ENCODE measurements around the gene HSPA12B.
A peak's percentile ranks its signal among the peaks of the same experiment; 100 is the strongest.

HSPA12B gene

DNA sequence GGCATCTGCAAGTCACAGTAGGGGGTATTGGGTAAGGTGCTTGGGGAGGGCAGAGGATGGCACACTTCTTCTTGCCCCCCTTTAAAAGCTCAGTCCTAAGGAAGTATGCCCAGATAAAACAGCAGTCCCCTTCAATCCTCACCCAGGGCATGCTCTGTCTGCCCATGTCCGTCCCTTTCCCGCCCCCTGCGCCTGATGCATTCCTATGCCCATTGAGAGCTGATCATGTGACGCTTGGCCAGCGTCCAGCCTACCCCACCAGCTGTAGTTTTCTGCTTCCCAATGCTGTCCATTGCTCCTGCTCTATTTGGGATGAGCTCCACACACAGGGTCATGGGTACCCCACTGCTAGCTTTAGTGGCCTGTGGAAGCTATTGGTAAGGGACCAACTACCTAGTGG lies 28.4 kb upstream of the HSPA12B start:
- DNase-seq (ENCODE audit: low read depth in 4 of 4, low spot score in 1 of 4): no peak

DNA sequence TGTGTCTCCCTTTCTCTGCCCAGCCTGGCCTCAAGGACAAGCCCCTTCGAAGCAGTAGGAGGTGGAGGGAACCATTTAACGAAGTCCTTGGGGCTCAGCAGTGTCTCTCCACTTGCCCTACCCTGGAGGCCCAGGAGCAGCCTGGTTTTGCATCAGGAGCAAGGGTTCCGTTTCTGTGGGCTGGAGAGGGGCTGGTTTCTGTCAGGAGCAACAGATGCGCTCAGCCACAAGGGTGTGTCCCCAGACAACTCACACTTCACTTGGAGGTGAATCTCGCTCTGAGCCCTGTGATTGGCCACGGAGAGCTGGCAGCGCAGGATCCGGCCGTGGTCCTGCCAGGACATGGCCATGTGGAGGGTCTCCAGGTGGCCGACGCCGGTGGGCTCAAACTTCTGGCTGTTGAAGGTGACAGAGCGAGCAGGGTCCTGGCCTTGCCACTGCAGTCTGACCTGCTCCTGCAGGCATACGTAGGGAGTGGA lies 27.0 kb upstream of the HSPA12B start:
- no peak for DNase-seq (ENCODE audit: low read depth in 4 of 4, low spot score in 1 of 4)

DNA sequence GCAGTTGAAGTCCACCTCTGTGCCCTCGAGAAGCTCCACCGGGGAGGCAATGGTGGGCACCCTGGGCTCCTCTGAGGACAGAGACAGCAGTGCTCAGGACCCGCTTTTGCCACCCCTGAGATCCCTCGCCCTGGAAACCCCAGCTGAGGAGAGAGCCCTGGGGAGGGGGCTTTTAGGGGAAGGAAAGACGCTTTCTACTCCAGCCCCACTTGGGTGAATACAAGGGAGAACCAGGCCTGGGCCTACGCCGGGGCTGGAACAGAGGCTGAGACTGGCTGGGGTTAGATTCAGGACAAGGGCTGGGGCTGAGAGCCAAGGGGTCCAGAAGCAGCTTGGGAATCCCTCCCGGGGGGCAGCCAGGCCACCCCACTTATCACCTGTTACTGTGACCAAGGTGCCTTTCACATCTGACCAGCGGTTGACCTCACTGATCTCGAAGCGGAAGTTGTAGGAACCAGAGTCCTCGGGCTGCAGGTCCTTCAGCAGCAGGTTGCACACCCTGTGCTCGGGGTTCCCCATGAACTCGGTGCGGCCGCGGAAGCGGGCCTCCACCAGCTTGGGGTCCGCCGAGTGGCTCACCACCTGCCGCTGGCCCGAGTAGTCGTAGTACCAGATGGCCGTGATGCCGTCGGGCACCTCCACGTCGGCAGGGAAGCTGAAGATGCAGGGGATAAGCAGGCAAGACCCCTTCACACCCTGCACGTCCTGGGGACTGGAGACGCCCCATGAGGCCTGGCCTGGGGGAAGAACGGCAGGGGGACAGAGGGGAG lies 26.3 kb upstream of the HSPA12B start:
- no peak for DNase-seq (ENCODE audit: low read depth in 4 of 4, low spot score in 1 of 4)

DNA sequence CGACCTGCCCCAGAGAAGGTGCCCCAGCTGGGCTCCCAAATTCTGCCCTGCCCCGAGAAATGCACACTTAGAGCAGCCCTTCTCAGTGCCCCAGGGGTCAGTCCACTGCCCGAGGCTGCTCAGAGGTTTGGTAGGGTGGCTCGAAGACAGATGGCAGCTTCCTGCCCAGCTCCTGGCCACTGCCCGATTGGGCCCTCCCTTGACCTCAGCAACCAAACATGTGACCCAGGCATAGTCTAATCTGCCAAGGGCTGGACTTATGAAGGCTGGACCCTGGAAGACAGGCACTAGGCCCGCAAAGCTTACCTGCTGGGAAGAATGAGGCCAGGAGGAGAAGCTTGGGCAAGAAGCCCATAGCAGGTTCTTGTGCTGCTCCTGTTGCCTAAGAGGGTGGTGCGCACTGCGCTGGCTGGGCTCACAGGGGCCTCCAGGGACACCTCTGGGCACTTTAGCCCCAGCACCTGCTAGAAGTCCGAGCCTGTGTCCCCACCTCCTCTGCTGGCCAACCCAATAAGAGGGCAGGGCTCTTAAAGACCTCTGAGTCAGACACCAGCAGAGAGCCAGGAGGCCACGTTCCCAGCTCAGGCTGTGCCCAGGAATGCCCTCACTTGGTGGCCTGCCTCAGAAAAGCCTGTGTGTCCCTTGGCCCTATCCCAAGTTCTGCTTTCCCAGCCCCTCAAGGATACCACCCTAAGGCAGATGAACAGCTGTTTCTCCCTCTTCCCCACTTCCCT lies 25.5 kb upstream of the HSPA12B start:
- DNase-seq (ENCODE audit: low read depth in 4 of 4, low spot score in 1 of 4): no peak

DNA sequence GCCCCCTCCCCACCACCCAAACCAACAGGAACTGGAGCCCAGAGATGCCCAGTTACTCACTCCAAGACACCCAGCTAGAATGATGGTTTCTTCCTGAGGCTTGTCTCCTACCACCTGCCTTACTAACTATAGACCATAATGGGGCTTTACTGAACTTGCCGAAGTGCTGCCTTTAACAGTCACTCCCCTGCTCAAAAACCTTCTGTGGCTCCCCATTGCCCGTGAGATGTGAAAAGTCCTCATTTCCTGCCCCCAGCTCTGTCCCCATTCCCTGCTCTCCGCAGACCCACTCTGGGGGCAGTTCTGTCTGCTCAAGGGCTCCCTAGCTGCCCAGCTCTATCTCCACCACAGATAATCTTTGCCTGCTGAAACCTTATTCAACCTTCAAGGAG lies 25.0 kb upstream of the HSPA12B start:
- DNase-seq (ENCODE audit: low read depth in 4 of 4, low spot score in 1 of 4): no peak

DNA sequence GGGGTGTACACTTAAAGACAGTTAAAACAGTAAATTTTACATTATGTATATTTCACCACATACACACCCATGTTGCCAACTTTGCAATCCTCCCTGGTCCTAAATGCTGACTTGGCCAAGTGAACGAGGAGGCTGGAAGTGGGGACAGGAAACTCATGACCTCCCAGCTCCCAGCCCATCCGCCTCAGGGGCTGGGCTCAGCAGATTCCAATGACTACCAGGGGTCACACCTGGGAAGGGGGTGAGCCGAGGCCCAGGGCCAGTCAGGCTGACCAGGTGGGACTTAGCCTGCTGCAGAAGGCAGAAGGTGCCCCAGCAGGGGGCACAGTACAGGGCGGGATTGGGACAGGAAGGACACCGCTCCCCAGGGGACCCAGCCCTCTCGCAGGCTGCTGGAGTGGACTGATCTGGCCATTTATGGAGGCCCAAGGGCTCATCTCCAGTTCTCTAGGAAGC lies 22.4 kb upstream of the HSPA12B start:
- no peak for DNase-seq (ENCODE audit: low read depth in 4 of 4, low spot score in 1 of 4)

DNA sequence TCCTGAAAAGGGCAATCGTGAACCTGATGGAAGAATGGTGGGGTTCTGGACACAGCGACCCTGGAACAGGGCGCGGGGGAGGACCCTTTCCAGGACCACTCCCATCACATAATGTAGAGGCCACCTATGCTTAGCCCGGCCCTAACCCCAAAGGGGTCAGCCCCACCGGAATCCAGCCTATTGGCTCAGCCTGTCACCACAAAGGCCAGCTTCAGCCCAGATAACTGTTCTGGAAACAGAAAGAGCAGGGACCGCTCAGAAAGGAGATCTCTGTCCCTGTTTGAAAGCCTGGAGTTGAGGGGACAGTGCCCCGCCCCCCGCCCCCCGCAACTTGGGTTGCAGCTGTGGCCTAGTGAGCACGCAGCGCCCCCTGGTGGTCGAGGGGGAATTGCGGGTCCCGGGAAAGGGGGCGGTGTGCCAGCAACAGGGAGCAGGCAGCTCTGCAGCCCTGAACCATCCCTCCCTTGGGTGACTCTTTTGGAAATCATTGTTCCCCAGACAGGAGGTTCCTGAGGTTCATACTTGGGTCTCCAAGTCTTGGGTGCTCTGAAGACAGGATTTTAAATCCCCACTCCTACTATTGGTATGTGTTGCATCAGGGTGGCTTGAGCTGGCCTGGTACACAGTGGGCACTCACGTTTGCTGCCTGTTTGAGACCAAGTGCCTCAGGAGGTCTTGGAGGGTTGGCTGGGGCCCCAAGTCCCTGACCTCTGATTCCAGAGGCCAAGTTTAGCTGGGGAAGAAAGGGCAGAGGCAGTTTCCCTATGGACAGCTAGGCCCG lies 21.6 kb upstream of the HSPA12B start:
- DNase-seq (ENCODE audit: low read depth in 4 of 4, low spot score in 1 of 4): peak; percentile 61 to 71 (median 64)

DNA sequence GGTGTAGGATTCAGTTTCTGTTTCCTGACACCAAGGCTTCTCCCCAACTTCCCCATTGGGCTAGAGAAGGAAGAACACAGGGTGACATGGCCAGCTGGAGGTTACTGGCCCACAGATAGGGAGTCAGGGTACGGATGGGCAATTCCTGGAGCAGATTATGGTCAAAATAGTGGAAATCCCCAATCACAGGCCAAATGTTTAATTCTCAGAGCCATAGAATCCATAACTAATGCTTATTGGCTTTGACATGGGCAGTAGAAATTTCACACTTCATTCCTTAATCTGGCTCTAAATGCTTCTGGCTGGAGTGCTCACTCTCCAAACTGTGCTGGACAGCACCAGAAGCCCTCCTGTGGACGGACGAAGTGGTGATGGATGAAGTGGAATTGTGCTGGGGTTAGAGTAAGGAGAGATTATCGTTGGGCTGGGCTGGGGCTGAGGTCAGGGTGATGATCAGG lies 21.0 kb upstream of the HSPA12B start:
- DNase-seq (ENCODE audit: low read depth in 4 of 4, low spot score in 1 of 4): no peak

DNA sequence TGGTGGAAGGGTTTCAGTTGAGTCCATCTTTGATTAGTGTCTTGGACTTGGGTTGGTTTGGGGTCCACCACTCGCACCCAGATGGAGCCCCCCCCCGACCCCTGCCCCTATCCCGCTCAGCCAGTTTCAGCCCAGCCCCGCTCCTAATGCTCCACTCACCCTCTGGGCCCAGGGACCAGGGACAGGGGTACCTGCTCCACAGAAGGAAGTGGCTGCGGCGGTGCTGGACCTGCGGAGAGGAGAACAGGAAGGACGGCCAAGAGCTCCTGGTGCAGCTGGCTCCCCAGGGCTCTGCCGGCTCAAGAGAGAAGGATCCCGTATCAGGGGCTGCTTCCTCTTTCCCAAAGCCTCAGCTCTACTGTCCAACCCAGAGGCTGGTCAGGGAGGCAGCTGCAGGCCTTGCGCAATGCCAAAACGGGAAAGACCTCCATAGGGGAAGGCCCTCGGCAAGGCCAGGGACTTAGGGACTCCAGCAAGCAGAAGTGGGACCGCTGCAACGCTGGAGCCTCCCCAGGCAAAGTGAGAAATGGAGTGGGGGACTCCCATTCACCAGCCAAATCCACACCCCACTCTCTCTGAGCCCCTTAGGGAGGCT lies 20.1 kb upstream of the HSPA12B start, which contains the start of gene SIGLEC1:
TSS of gene SIGLEC1 (minus strand) at position 322 of the 595 bp plus-strand sequence. CDS start 5,472 bp downstream, outside the sequence.
- DNase-seq (ENCODE audit: low read depth in 4 of 4, low spot score in 1 of 4): no peak

DNA sequence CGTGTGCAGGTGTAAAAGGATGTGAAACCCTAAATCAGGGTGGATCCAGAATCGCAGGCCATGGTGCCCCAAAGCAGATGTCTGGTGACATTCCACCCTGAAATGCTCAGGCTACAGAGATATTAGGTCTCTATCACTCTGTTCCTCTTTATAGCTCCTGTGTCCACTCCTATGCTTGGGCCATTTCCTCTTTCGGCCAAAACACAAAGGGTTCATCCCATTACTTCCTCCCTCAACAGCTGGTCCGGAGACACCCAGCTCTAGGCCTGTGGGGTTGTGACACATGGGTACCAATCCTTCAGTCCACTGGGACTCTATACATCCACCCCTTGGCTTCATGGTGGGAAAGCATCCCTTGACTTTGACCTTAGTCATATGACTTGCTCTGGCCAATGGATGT lies 18.4 kb upstream of the HSPA12B start:
- no peak for DNase-seq (ENCODE audit: low read depth in 4 of 4, low spot score in 1 of 4)

DNA sequence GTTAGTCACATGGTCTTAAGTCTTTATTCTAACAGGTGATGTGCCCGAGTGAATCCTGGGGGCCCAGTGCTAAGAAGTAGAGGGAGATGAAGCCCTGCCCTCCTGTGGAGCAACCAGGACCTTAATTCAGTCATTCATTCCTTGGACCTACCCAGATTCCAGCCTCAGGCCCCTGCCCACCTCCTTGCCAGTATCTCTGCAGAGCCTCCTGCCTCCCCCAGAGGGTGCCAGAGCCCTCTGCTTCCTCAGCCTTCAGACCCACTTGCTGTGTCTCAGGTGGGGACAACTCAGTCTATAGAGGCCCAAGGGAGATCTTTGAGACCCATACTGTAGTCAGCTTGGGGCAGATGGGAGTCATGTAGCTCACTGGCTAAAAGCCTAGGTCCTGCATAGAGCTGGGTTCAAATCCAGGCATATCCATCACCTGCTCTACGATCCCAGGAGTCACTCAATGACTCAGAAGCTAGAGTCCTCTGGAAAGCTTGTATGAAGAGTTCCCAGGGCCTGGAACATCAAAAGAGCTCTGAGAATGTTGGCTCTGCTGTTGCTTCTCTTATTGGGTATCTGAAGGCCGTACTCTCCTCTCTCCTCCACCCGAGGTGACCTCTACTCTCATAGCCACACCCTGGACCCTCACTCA lies 16.2 kb upstream of the HSPA12B start:
- DNase-seq (ENCODE audit: low read depth in 4 of 4, low spot score in 1 of 4): no peak

DNA sequence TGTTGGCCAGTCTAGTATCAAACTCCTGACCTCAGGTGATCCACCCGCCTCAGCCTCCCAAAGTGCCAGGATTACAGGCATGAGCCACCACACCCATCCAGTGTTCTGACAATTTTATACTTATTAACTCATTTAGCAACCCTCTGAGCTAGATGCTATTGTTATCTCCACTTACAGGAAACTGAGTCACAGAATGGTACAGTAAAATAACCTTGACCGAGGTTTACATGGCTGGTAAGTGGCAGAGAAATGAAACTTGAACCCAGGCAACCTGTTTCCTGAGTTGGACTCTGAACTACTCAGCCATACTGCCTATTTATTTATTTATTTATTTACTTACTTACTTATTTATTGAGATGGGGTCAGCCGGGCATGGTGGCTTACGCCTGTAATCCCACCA lies 13.4 kb upstream of the HSPA12B start:
- DNase-seq (ENCODE audit: low read depth in 4 of 4, low spot score in 1 of 4): no peak

DNA sequence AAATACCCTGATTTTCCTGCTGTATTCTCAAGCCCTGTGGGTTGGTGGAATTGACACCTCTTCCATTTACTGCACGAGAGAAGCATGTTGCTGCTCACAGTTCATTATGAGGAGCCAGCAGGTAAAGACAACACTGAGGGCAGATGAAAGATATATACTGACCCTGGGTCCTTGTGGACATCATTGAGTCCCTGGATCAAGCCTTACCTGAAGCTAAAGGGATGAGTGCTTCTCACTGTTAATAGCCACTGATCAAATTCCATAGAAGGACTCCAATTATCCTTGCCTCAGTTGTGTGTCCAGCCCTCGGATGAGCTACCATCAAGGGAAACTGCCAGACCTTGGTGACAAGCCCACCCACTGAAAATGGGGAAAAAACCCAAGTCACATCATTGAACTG lies 12.4 kb upstream of the HSPA12B start:
- no peak for DNase-seq (ENCODE audit: low read depth in 4 of 4, low spot score in 1 of 4)

DNA sequence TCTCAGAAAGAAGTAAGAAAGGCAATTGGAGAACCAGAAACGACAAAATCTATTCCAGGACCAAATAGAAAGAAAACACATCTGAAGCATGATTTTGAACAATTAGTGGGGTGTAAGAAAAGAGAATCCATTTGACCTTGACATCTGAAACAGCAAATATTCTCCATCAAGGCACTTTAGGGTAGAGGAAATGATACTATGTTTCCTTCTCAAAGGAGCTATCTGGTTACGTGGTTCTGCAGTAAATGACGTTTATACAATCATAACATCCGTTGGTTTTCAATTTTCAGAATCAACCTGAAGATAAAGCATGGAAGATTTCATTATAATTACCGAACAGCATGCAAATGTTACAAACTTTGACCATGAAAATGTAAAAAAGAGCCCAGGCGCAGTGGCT lies 11.9 kb upstream of the HSPA12B start:
- DNase-seq (ENCODE audit: low read depth in 4 of 4, low spot score in 1 of 4): no peak

DNA sequence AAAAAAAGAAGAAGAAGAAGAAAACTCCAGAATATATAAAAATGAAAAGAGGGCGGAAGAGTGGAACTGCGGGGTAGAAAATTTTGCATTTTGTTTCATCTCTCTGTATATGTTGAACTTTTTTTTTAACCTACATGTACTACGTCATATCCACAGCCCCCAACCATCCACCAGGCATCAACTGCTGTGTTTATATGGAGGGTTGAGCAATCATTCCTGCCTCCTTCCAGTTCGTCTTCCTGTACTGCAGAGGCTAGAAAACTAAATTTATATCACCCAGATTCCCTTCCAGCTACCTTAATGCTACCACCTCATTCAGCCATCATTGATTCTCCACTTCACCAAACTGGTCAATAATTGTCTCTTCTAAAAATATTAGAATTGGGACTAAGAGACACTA lies 10.6 kb upstream of the HSPA12B start:
- DNase-seq (ENCODE audit: low read depth in 4 of 4, low spot score in 1 of 4): no peak

DNA sequence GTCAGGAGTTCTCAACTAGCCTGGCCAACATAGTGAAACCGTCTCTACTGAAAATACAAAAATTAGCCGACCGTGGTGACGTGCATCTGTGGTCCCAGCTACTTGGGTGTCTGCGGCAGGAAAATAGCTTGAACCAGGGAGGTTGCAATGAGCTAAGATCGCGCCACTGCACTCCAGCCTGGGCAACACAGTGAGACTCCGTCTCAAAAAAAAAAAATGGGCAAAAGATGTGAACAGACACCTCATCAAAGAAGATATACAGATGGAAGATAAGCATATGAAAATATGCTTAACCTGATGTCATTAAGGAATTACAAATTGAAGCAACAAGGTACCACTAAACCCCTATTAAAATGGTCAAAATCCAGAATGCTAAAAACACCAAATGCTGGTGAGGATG lies 9.2 kb upstream of the HSPA12B start:
- no peak for DNase-seq (ENCODE audit: low read depth in 4 of 4, low spot score in 1 of 4)

DNA sequence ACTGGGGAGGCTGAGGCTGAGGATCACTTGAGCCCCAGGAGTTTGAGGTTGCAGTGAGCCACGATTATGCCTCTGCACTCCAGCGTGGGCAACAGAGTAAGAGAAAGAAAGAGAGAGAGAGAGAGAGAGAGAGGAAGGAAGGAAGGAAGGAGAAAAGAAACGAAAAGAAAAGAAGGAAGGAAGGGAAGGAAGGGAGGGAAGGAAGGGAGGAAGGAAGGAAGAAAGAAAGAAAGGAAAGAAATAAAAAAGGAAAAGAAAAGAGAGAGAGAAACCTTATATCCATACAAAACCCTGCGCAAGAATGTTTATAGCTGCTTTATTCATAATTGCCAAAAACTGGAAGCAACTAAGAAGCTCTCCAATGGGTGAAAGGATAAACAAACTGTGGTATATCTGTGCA lies 8.1 kb upstream of the HSPA12B start:
- no peak for DNase-seq (ENCODE audit: low read depth in 4 of 4, low spot score in 1 of 4)

DNA sequence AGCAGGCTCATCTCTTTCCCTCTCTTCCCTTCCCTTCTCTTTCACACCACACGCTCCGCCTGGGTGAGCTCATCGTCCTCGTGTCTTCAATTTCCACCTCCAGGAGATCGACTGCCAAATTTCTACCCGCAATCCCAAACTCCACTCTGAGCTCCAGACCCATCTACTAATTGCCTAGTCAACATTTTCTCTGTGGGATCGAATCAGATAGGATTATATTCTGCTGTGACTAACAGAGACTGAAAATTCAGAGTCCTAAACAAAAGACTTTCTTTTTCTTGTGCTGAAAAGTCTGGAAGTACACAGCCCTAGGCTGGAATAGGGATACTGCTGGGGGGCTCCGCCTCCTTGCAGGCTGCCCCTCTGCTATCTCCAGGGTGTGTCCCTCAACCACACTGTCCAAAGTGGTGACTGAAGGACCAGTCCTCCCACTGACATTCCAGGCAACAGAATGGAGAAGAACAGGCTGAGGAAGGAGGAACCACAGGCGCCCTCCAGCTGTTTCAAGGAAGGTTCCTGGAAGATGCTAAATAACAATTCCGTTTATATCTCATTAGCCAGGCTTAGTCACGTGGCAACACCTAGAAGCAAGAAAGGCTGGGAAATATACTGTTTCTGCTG lies 5.0 kb upstream of the HSPA12B start:
- no peak for DNase-seq (ENCODE audit: low read depth in 4 of 4, low spot score in 1 of 4)

DNA sequence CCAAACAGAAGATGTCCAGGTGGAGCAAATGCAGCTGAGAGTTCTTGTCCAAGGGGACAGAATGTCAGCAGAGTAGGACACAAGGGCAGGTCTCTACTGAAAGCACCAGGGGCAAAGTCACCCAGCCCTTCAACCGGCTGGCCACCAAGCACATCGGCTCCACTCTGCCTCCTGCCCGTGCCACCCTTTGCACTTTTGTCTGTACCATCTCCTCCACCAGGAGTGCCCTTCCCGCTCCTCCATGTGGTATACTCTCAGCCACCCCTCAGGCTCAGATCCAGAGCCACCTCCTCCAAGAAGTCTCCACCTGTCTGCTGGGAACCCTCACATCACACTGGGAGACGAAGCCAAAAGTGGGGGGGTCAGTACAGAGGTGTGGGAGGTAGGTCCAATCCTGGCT lies 4.1 kb upstream of the HSPA12B start:
- DNase-seq (ENCODE audit: low read depth in 4 of 4, low spot score in 1 of 4): no peak

DNA sequence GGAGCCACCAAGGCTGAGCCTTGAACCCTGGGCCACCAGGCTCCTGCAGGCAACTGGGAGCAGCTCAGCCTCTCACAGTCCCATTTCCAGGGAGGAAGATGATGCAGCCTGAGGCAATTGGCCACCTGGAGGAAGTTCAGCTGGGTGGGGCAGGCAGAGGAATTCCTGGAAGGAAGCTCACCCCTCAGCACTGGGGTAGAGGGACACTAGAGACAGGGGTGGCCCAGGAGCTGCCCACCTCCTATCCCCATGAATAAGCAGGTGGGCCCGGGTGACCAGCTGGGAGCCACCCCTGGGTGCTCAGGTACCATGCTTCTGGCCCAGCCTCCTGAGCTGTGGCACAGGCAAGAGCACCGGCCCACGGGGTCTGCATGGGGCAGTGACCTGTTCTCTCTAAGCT lies 3.6 kb upstream of the HSPA12B start:
- DNase-seq (ENCODE audit: low read depth in 4 of 4, low spot score in 1 of 4): no peak
